IMR-90 (cell line): ENCODE data around the gene NCAPD3. TPM values are rescaled to one million over a fixed set of nuclear protein-coding genes. Genes with fewer than 3 reads are reported as not detected.

ENCODE experiments used
- ATAC-seq: fragments of 200-7000 bp; cut with Tn5 transposase; 2 replicates; pipeline ENCODE4 v1.9.1; 2020; ENCODE audit warnings: low read depth, mild to moderate bottlenecking, moderate library complexity
- BruUV-seq: library from RNA; stranded (reverse); fragments of 400-500 nt; replicated peaks from 2 replicates; lab custom pipeline; 2021; lab: Mats Ljungman, UMichigan
- CTCF ChIA-PET: fragments of 300-600 bp; formaldehyde crosslinking; extraction: SDS; loops from one replicate; lab custom pipeline; 2021; ENCODE audit warnings: antibody characterized with exemption; lab: Yijun Ruan, JAX
- POLR2A ChIA-PET: fragments of 300-600 bp; sonication (Branson Sonifier 250); formaldehyde crosslinking; loops from one replicate; lab custom pipeline; 2022; ENCODE audit warnings: antibody characterized with exemption; ENCODE audit not compliant: unreplicated experiment; lab: Charles Lee
- DNase-seq: peaks from one replicate; pipeline ENCODE4 v3.0.0; 2013
- H2AFZ ChIP-seq: replicated peaks from 2 replicates; pipeline ENCODE3; 2013; ENCODE audit warnings: low read length, mild to moderate bottlenecking; ENCODE audit not compliant: poor library complexity
- H2AK5ac ChIP-seq: 2 replicates; pipeline ENCODE4 v1.6.1; 2013; ENCODE audit warnings: low read depth, low read length, inconsistent platforms
- H2AK9ac ChIP-seq: replicated peaks from 2 replicates; pipeline ENCODE3; 2013; ENCODE audit warnings: mild to moderate bottlenecking, low read depth, low read length, moderate library complexity; ENCODE audit not compliant: poor library complexity
- H2BK120ac ChIP-seq: 2 replicates; pipeline ENCODE4 v1.6.1; 2013; ENCODE audit warnings: low read depth, low read length, inconsistent platforms
- H2BK15ac ChIP-seq: 3 replicates; pipeline ENCODE4 v1.6.1; 2013; ENCODE audit warnings: low read depth, low read length, inconsistent platforms
- H2BK20ac ChIP-seq: 2 replicates; pipeline ENCODE4 v1.6.1; 2013; ENCODE audit warnings: low read depth, mild to moderate bottlenecking, inconsistent platforms, low read length, moderate library complexity
- H2BK5ac ChIP-seq: 2 replicates; pipeline ENCODE4 v1.6.1; 2013; ENCODE audit warnings: mild to moderate bottlenecking, low read depth, low read length, inconsistent platforms; ENCODE audit not compliant: poor library complexity, severe bottlenecking
- H3K14ac ChIP-seq: replicated peaks from 2 replicates; pipeline ENCODE4 v1.6.1; 2013; ENCODE audit warnings: low read depth, low read length, inconsistent platforms
- H3K18ac ChIP-seq: 2 replicates; pipeline ENCODE4 v1.6.1; 2013; ENCODE audit warnings: low read depth, low read length, control low read depth
- H3K23ac ChIP-seq: 2 replicates; pipeline ENCODE4 v1.6.1; 2013; ENCODE audit warnings: low read depth, low read length, inconsistent platforms
- H3K27ac ChIP-seq: 2 replicates; pipeline ENCODE4 v1.5.1; 2013; ENCODE audit warnings: mild to moderate bottlenecking, control low read depth, low read length; ENCODE audit not compliant: insufficient read depth
- H3K27me3 ChIP-seq: 2 replicates; pipeline ENCODE4 v1.6.1; 2013; ENCODE audit warnings: low read length; ENCODE audit not compliant: control insufficient read depth, insufficient read depth
- H3K36me3 ChIP-seq: 2 replicates; pipeline ENCODE4 v1.6.1; 2013; ENCODE audit warnings: low read length, mixed read lengths; ENCODE audit not compliant: control insufficient read depth, insufficient read depth
- H3K4ac ChIP-seq: 2 replicates; pipeline ENCODE4 v1.6.1; 2013; ENCODE audit warnings: low read depth, low read length, inconsistent platforms
- H3K4me1 ChIP-seq: 2 replicates; pipeline ENCODE4 v1.6.1; 2013; ENCODE audit warnings: low read length, mixed read lengths; ENCODE audit not compliant: control insufficient read depth, insufficient read depth
- H3K4me2 ChIP-seq: 2 replicates; pipeline ENCODE4 v1.6.1; 2013; ENCODE audit warnings: low read depth, mild to moderate bottlenecking, control low read depth, low read length, moderate library complexity
- H3K4me3 ChIP-seq: 2 replicates; pipeline ENCODE4 v1.5.1; 2013; ENCODE audit warnings: low read depth, mild to moderate bottlenecking, control low read depth, low read length, moderate library complexity; ENCODE audit not compliant: insufficient read depth
- H3K56ac ChIP-seq: 2 replicates; pipeline ENCODE4 v1.6.1; 2013; ENCODE audit warnings: low read length, inconsistent platforms; ENCODE audit not compliant: insufficient read depth; ENCODE audit errors: extremely low read depth
- H3K79me1 ChIP-seq, 2 experiments: 2 replicates each; pipeline ENCODE4 v1.6.1; 2013; ENCODE audit warnings: low read length in 2 of 2, inconsistent platforms in 1 of 2, low read depth in 1 of 2
- H3K9ac ChIP-seq: 2 replicates; pipeline ENCODE4 v1.6.1; 2013; ENCODE audit warnings: low read depth, low read length, control low read depth
- H3K9me1 ChIP-seq: 2 replicates; pipeline ENCODE4 v1.6.1; 2013; ENCODE audit warnings: low read length, inconsistent platforms; ENCODE audit not compliant: insufficient read depth
- H3K9me3 ChIP-seq: 2 replicates; pipeline ENCODE4 v1.6.1; 2013; ENCODE audit warnings: low read length; ENCODE audit not compliant: control insufficient read depth, insufficient read depth
- H4K20me1 ChIP-seq: 2 replicates; pipeline ENCODE4 v1.6.1; 2013; ENCODE audit warnings: low read length, inconsistent platforms; ENCODE audit not compliant: insufficient read depth
- H4K5ac ChIP-seq: 2 replicates; pipeline ENCODE4 v1.6.1; 2013; ENCODE audit warnings: mild to moderate bottlenecking, low read depth, low read length, control low read depth
- H4K8ac ChIP-seq, 2 experiments: 2 replicates each; pipeline ENCODE4 v1.6.1; 2013; ENCODE audit warnings: low read depth in 2 of 2, low read length in 2 of 2, control low read depth in 1 of 2, inconsistent platforms in 1 of 2
- H4K91ac ChIP-seq: 2 replicates; pipeline ENCODE4 v1.6.1; 2013; ENCODE audit warnings: low read depth, low read length, inconsistent platforms; ENCODE audit not compliant: insufficient read depth
- CTCF ChIP-seq: conservative IDR thresholded peaks from 2 replicates; pipeline ENCODE4 v1.5.1; 2012; ENCODE audit warnings: mild to moderate bottlenecking, low read depth, low read length, improper control_type of control experiment
- POLR2A ChIP-seq: IDR thresholded peaks from 2 replicates; pipeline ENCODE4 v1.6.1; 2012; ENCODE audit warnings: mild to moderate bottlenecking, low read depth, low read length
- RCOR1 ChIP-seq: IDR thresholded peaks from 2 replicates; pipeline ENCODE4 v1.6.1; 2012; ENCODE audit warnings: mild to moderate bottlenecking, low read length, improper control_type of control experiment; ENCODE audit not compliant: insufficient replicate concordance
- RFX5 ChIP-seq: IDR thresholded peaks from 2 replicates; pipeline ENCODE4 v1.8.0; 2012; ENCODE audit warnings: low read depth, mild to moderate bottlenecking, low read length, moderate library complexity
- whole genome bisulfite sequencing, 2 experiments: methylation state at CpG; one replicate each; pipeline versions ENCODE4 v1.1.5 to v1.1.7; 2013; ENCODE audit warnings: missing lambda C conversion rate in 2 of 2; ENCODE audit not compliant: insufficient read length in 1 of 2; ENCODE audit errors: extremely low coverage in 2 of 2; 5-methylcytosine and 5-hydroxymethylcytosine counted together
- dilution Hi-C: fragments of 300-500 bp; cut with HindIII; formaldehyde crosslinking; loops from one replicate; pipeline ENCODE4 v1.14.3; 2018; ENCODE audit warnings: low sequenced_read_pairs; ENCODE audit not compliant: unreplicated experiment
- in situ Hi-C: fragments of 300-500 bp; cut with MboI; formaldehyde crosslinking; loops from 3 replicates; pipeline ENCODE4 v1.14.3; 2019; ENCODE audit warnings: low sequenced_read_pairs, inconsistent platforms, mixed read lengths
- intact Hi-C: fragments of 100-400 bp; cut with micrococcal nuclease; formaldehyde crosslinking; loops from 2 replicates; pipeline ENCODE4 v1.10.0; 2022
- polyA plus RNA-seq, 3 experiments: library from polyadenylated mRNA; depleted of rRNA; stranded (reverse); fragments of >200 nt; gene quantifications; 2 replicates each; pipeline ENCODE4 v1.2.3, GENCODE V29; 2012; ENCODE audit warnings: low replicate concordance in 1 of 3
- total RNA-seq: library from RNA; depleted of rRNA; stranded (reverse); fragments of >200 nt; gene quantifications from 2 replicates; pipeline ENCODE4 v1.2.3, GENCODE V29; 2012

The NCAPD3 gene
- total and polyA plus RNA-seq, 2 of the 4 experiments (the other 2 are of a cell fraction), result 18.0 to 19.2 TPM

DNA sequence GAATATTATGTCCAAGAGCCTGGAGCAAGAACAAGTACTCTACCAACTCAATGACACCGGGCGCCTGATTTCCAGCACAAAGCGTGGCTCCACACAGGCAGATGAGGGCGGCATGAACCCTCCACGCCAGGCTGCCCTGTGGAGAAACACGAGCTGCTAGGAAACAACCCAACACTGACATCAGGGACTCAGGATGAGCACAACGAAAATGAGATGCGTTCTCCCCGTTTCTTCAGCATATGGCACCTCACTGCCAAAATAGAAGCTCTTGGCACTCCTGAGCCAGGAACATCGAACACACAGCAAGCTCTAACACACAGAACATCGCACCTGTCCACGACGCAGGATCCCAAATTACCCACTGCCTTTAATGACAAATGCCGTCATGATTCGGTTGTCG, 68.3 kb downstream of the NCAPD3 start:
- dilution Hi-C loops, result no loop called here
- Histone ChIP-seq H3K9ac (no peak overlapping the region), H2AFZ (no peak overlapping the region), H2AK5ac (no peak overlapping the region), H3K27me3 (no peaks in the 10 kb centered on the region), H2BK5ac (no peak overlapping the region), H3K27ac (no peak overlapping the region), H3K9me3 (no peaks in the 10 kb centered on the region), H3K79me1 (0 out of 4 replicates have a peak, but pooled peaks cover 0 to 3% of the 10 kb centered on the region in 2 experiments), H3K4me2 (no peak overlapping the region), H4K8ac (no peak overlapping the region), H3K56ac (no peak overlapping the region), H3K4me1 (peaks cover 3% of the 10 kb centered on the region; the same call in 1 of the 2 replicates), H2BK15ac (no peak overlapping the region), H3K36me3 (peaks cover 38% of the 10 kb centered on the region), H3K14ac (no peak overlapping the region), H4K5ac (no peak overlapping the region), H3K9me1 (no peaks in the 10 kb centered on the region), H2BK120ac (no peak overlapping the region), H4K91ac (no peak overlapping the region), H4K20me1 (no peaks in the 10 kb centered on the region; the same call in 1 of the 2 replicates), H3K23ac (no peak overlapping the region), H2AK9ac (no peak overlapping the region), H3K4ac (no peak overlapping the region), H2BK20ac (no peak overlapping the region), H3K4me3 (no peak overlapping the region), H3K18ac (no peak overlapping the region)
- DNase-seq (no peak), ATAC-seq (no peak)
- in situ Hi-C loops, result no loop called here
- ChIA-PET CTCF (interaction anchor here (0.5 kb wide), 1 partner anchor 84 kb away, joined by 4 read pairs; no protein-coding TSS in a partner anchor), POLR2A (no interaction called here)
- TF ChIP-seq POLR2A (no peak), RFX5 (no peak), RCOR1 (no peak), CTCF (no peak)
- no TSS peak for BruUV-seq
- intact Hi-C loops, result no loop called here
- 79% methylated on average over 4 of the region's 16 CpGs; no CpG with 5 or more reads in 1 of the 2 experiments for WGBS, 2 experiments
